DMS153 (cell line): Measurements from ENCODE around the gene CRLF1.
A peak's percentile ranks its signal among the peaks of the same experiment; 100 is the strongest.
"Not testable (repeated sequence)": the region's sequence is repeated elsewhere in the genome, so short reads cannot be mapped to it uniquely, and the experiment has no call there.

ENCODE experiments used
- DNase-seq: peaks from one replicate; lab custom pipeline; 2025; lab: John Stamatoyannopoulos, UW

The CRLF1 gene

DNA sequence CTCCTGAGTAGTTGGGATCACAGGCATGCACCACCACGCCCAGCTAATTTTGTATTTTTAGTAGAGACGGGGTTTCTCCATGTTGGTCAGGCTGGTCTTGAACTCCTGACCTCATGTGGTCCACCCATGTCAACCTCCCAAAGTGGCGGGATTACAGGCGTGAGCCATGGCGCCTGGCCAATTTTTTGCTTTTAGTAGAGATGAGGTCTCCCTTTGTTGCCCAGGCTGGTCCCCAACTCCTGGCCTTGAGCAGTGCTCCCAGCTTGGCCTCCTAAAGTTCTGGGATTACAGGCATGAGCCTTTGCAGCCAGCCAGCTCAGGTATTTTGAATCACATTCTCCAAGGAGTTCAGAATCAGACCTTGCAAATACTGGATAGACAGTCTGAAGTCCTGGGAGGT, 13.9 kb downstream of the CRLF1 start:
- not testable (repeated sequence) for DNase-seq

DNA sequence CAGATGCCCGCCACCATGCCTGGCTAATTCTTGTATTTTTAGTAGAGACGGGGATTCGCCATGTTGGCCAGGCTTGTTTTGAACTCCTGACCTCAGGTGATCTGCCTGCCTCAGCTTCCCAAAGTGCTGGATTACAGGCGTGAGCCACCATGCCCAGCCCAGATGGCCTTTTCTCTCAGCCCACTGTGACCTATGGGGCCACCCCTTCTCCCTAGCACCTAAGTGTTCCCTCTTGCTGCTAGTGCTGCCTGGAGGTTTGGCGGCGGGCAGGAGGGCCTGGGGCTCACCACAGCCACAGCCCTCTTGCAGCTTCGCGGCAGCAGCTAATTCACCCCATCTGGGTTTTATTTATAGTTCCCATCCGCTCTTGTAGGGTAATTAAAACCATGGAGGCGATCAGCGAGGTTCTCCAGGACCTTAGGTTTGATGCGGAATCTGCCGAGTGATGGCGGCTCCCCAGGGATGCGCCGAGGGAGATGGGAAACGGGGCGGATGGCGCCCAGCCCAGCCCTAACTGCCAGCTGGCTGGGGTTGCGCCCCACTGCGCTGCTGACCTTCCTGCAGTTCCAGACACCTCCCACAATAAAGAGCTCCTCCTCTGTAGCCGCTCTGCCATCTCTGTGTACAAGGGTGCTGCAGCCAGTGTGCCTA, 14.7 kb downstream of the CRLF1 start:
- no peak for DNase-seq

DNA sequence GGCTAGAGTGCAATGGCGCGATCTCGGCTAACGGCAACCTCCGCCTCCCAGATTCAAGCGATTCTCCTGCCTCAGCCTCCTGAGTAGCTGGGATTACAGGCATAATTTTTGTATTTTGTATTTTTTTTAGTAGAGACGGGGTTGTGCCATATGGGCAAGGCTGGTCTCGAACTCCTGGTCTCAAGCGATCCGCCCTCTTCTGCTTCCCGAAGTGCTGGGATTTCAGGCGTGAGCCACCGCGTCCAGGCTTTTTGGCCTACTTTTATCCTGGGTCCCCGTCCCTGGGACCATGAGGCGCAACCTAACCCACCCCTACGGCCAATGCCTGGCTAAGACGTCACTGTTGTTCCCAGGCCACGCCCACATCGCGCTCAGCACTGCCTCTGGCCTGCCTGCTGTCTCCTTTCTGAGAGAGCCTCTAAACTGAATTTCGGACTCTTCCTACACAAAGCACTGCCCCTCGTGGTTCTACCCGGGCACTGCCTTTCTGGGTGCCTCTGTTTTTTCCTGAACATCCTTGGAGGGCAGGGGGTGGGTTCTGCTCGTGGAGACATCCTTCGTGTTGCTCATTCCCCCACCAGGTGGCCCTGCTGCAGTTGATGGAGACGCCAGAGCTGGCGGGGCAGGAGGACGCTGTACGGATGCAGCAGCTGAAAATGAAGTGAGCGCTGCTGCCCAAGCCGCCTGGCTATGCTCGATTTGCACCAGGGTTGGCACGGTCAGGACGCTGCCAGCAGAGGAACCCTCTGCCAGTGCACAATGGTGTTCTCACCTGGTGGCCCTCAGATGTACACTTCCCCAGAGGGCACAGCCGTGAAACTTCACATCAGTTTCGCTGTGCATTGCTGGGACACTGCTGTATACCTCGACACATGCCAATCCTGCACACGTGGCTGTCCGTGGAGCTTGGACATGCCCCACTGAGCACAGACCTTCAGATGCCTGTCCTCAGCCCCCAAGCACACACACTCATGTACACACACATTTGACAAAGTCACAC, 16.0 kb downstream of the CRLF1 start:
- DNase-seq: peak; percentile 96

- peak; percentile 71 for DNase-seq
Measured at GRCh38 chr19:18589380-18590272, 17.0 kb downstream of the CRLF1 start.

GRCh38 chr19:18588611-18589379, 17.8 kb downstream of the CRLF1 start, which contains the start of gene REX1BD:
Gene REX1BD (plus strand): TSS chr19:18588798. CDS start chr19:18588802, 4 bp downstream.
- peak; percentile 20 for DNase-seq

- no peak for DNase-seq
Measured at GRCh38 chr19:18587962-18588610, 18.5 kb downstream of the CRLF1 start.

GRCh38 chr19:18587561-18587960, 19.0 kb downstream of the CRLF1 start:
- DNase-seq: no peak

- DNase-seq: no peak
Measured at GRCh38 chr19:18586306-18586705, 20.3 kb downstream of the CRLF1 start.

GRCh38 chr19:18580311-18580710, 26.3 kb downstream of the CRLF1 start:
- no peak for DNase-seq

GRCh38 chr19:18577365-18577914, 29.2 kb downstream of the CRLF1 start:
- no peak for DNase-seq

- DNase-seq: no peak
Measured at GRCh38 chr19:18576383-18576782, 30.2 kb downstream of the CRLF1 start.

DNA sequence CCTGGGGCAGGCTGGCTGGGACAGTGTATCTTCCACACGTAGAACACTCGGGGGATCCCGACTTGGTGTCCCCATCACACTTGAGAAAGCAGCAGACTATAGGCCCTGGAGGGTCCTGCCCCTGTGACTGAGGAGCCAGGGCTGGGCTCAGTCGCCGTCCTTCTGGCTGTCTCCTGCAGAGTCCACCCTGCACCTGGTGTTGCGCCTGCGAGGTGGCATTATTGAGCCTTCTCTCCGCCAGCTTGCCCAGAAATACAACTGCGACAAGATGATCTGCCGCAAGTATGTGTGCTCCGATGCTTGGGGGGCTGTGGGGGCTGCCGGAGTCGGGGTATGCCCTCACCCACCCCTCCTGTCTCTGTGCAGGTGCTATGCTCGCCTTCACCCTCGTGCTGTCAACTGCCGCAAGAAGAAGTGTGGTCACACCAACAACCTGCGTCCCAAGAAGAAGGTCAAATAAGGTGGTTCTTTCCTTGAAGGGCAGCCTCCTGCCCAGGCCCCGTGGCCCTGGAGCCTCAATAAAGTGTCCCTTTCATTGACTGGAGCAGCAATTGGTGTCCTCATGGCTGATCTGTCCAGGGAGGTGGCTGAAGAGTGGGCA, 31.8 kb downstream of the CRLF1 start:
- no peak for DNase-seq

DNA sequence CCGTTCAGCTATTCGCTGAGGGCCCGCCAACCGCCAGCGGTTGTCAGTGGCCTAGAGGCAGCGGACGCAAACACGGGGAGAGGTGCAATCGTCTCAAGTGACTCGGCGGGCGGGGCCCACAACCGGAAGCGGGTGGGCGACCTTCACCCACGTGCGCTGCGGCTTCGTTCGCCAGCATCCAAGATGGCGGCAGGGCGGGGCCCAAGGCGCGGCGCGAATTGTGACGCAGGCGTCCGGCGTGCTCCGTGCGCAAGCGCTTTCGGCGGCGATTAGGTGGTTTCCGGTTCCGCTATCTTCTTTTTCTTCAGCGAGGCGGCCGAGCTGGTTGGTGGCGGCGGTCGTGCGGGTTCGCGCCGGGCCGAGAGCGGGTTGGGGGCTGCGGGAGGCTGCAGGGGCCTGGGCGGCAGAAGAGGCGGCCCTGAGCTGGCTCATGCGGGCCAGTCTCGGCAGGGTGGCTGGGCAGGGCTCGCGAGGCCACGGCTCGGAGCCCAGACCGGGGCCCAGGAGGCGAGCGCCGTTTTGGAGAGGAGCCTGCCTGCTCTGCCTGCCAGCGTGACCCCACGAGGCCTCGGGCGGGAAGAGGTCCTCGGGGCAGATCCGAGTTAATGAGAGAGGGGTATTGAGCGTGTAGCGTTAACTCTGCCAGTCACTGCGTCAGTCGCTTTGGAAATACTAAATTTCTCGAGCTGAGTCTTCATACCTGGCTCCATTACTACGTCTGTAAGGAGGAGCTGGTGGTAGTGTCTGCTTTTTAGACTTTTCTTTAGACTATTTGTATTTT, 34.8 kb downstream of the CRLF1 start, which contains the start of gene UBA52:
Gene UBA52 (plus strand): TSS at position 294 of the 781 bp plus-strand sequence. CDS start 1,444 bp downstream, outside the sequence.
- DNase-seq: peak; percentile 94

DNA sequence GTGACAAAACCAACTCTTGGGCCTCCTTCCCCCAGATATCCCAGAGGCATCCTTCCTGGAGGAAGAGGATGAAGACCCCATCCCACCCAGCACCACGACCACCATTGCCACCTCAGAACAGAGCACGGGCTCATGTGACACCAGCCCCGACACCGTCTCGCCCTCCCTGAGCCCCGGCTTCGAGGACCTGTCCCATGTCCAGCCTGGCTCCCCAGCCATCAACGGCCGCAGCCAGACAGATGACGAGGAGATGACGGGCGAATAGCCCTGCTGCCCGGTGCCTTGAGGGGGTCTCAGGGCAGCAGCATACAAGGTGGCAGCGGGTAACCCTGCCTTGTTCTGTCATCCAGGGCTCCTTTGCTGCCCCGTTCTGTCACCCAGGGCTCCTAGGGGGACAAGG, 38.2 kb downstream of the CRLF1 start:
- no peak for DNase-seq

GRCh38 chr19:18566953-18567352, 39.6 kb downstream of the CRLF1 start:
- DNase-seq: no peak

- DNase-seq: no peak
Measured at GRCh38 chr19:18562086-18562485, 44.5 kb downstream of the CRLF1 start.

DNA sequence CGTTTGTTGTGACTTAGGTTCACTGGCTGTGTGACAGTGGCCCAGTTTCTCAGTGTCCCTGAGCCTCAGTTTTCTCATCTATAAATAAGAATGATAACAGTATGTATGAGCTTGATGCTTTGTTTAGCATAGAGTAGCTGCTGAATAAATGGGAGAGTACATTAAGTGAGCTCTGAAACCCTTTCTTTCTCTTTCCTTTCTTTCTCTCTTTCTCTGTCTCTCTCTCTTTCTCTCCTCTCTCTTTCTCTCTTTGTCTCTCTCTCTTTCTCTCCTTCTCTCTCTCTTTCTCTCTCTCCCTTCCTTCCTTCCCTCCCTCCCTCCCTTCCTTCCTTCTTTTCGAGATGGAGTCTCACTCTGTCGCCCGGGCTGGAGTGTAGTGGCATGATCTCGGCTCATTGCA, 46.9 kb downstream of the CRLF1 start:
- no peak for DNase-seq

DNA sequence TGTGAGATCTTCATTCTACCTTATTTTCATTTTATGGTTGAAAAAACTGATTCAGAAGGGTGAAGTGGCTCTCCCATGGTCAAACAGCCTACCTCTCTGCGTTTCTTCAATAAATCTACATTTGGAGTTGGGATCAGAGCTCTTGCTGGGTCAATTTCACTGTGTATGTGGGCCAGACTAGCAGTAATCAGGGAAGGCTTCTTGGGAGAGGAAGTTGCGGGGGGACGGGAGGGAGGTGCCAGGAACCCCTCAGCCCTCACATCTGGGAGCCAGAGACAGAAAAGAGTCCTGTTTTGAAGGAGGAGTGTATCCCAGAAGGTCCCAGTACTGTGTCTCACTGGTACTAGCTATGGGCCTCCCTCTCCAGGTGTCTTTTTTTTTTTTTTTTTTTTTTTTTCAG, 48.0 kb downstream of the CRLF1 start:
- DNase-seq: no peak

- no peak for DNase-seq
Measured at GRCh38 chr19:18558202-18558555, 48.4 kb downstream of the CRLF1 start.
